Gastrocnemius medialis (tissue), 4 donors: Measurements from ENCODE around the gene PPP2R3B. TPM values are rescaled to one million over a fixed set of nuclear protein-coding genes. Genes with fewer than 3 reads are reported as not detected.

Experiments used
- ATAC-seq, 2 donors: fragments of 150-250 bp; one replicate each; pipeline ENCODE4 v1.9.1; 2016
- DNase-seq, 2 donors: peaks; one replicate each; pipeline ENCODE4 v3.0.0-alpha.2; 2019
- H3K27ac ChIP-seq, 4 donors: fragments of 200-600 bp; sonication (generic); 1 replicate in 1 of 4; 2 replicates in 3 of 4; pipeline ENCODE4 v1.5.1; 2016 to 2018; ENCODE audit warnings: mild to moderate bottlenecking in 2 of 4, moderate library complexity in 1 of 4
- H3K27me3 ChIP-seq, 3 donors: fragments of 200-600 bp; sonication (generic) in 2 of 3; 1 replicate in 1 of 3; 2 replicates in 2 of 3; pipeline versions ENCODE4 v1.5.1 to v1.6.0; 2016 to 2019; ENCODE audit warnings: mild to moderate bottlenecking in 1 of 3, moderate library complexity in 1 of 3
- H3K36me3 ChIP-seq, 2 donors: fragments of 200-600 bp; sonication (generic) in 1 of 2; one replicate each; pipeline ENCODE4 v1.5.1; 2017 to 2018
- H3K4me1 ChIP-seq, 2 donors: fragments of 200-600 bp; sonication (generic) in 1 of 2; one replicate each; pipeline ENCODE4 v1.5.1; 2016 to 2017; ENCODE audit warnings: mild to moderate bottlenecking in 2 of 2
- H3K4me3 ChIP-seq, 4 donors: fragments of 200-600 bp; sonication (generic) in 3 of 4; 1 replicate in 1 of 4; 2 replicates in 3 of 4; pipeline ENCODE4 v1.5.1; 2016 to 2019; ENCODE audit warnings: mild to moderate bottlenecking in 2 of 4
- H3K9me3 ChIP-seq, 3 donors: fragments of 200-600 bp; sonication (generic) in 2 of 3; 1 replicate in 1 of 3; 2 replicates in 2 of 3; pipeline ENCODE4 v1.5.1; 2016 to 2019
- CTCF ChIP-seq, 5 experiments: fragments of 450-650 bp in 3 of 5; fragments of 200-600 bp in 2 of 5; sonication (generic) in 2 of 5; IDR thresholded peaks in 4 of 5; conservative IDR thresholded peaks in 1 of 5; 1 replicate in 4 of 5; 2 replicates in 1 of 5; pipeline ENCODE4 v1.5.1; 2016 to 2019; ENCODE audit warnings: antibody characterized with exemption in 5 of 5, mild to moderate bottlenecking in 3 of 5, moderate library complexity in 3 of 5
- POLR2A ChIP-seq, 2 donors: fragments of 450-650 bp; IDR thresholded peaks; one replicate each; pipeline ENCODE4 v1.6.1; 2017; ENCODE audit warnings: antibody characterized with exemption in 2 of 2, mild to moderate bottlenecking in 2 of 2, moderate library complexity in 2 of 2
- in situ Hi-C, 4 donors: fragments of 200-750 bp; cut with MboI; loops; one replicate each; pipeline versions ENCODE4 v1.15.0 to v1.8.0; 2017; ENCODE audit warnings: low sequenced_read_pairs in 4 of 4
- intact Hi-C: fragments of 100-400 bp; cut with DNase I; formaldehyde crosslinking; loops from one replicate; pipeline ENCODE4 v1.15.1; 2023; ENCODE audit warnings: low total_unique reads
- total RNA-seq, 4 donors: library from RNA; depleted of rRNA; stranded (reverse); fragments of >200 nt; gene quantifications; one replicate each; pipeline versions ENCODE4 v1.1.0 to v1.2.3, GENCODE V29; 2016

Gene PPP2R3B
- total RNA-seq, 4 donors from 2014 or later, result 53.8 to 103 (median 69.4) TPM

GRCh38 chrX:319579-320125 lies 67.1 kb downstream of the PPP2R3B start:
- peak overlapping the region; percentile 83 to 91 (median 86) for H3K27ac ChIP-seq
- peaks cover 0 to 4% (median 2%) of the 10 kb centered on the region in 3 donors for H3K27me3 ChIP-seq
- intact Hi-C loops, result loop anchor here (2.0 to 5.0 kb wide), 2 partner anchors 51 to 68 kb away; partner anchors contain the start of gene PPP2R3B
- in situ Hi-C loops, result loop anchor here in 1 of 4 donors (10.0 kb wide), 1 partner anchor 65 kb away; the partner anchor contains the start of gene PPP2R3B
- DNase-seq, result no peak
- no peak for TF ChIP-seq CTCF (IDR thresholded peaks at IDR 0.05 in 4 of 5, conservative IDR thresholded peaks at IDR 0.05 in 1 of 5)
- no peak for TF ChIP-seq POLR2A (IDR thresholded peaks at IDR 0.05)
- peaks cover 9 to 22% of the 10 kb centered on the region in 2 donors for H3K4me1 ChIP-seq
- peak overlapping the region; percentile 86 to 94 (median 90) for H3K4me3 ChIP-seq
- H3K9me3 ChIP-seq, result no peaks in the 10 kb centered on the region
- H3K36me3 ChIP-seq, result peaks cover 0 to 7% of the 10 kb centered on the region in 2 donors
- ATAC-seq, result no peak

GRCh38 chrX:318739-319578 lies 67.7 kb downstream of the PPP2R3B start, which contains the start of gene GTPBP6:
Gene GTPBP6 (minus strand): TSS chrX:318796. CDS start chrX:318787, 9 bp downstream.
- H3K36me3 ChIP-seq, result peaks cover 0 to 11% of the 10 kb centered on the region in 2 donors
- in situ Hi-C loops (no loop called here), intact Hi-C loops (loop anchor here (2.0 to 5.0 kb wide), 2 partner anchors 52 to 68 kb away; partner anchors contain the start of gene PPP2R3B)
- peaks cover 9 to 22% of the 10 kb centered on the region in 2 donors for H3K4me1 ChIP-seq
- H3K4me3 ChIP-seq, result peak within 1 kb of the TSS; percentile 88 to 94 (median 90)
- peak; percentile 100 for DNase-seq
- H3K27ac ChIP-seq, result peak within 1 kb of the TSS; percentile 91 to 99 (median 99)
- peaks cover 0 to under 1% (median 0%) of the 10 kb centered on the region in 3 donors for H3K27me3 ChIP-seq
- no peaks in the 10 kb centered on the region for H3K9me3 ChIP-seq
- ATAC-seq, result peak; percentile 75 to 83
- TF ChIP-seq POLR2A (IDR thresholded peaks at IDR 0.05) (peak; percentile 65 to 82), CTCF (IDR thresholded peaks at IDR 0.05 in 4 of 5, conservative IDR thresholded peaks at IDR 0.05 in 1 of 5) (peak in 3 of 5 experiments; percentile 17 to 26 (median 21))

- ATAC-seq (peak; percentile 86 to 87), DNase-seq (peak; percentile 99 to 100)
- in situ Hi-C loops (no loop called here), intact Hi-C loops (loop anchor here (2.0 to 5.0 kb wide), 2 partner anchors 53 to 69 kb away; partner anchors contain the start of gene PPP2R3B)
- H3K36me3 ChIP-seq, result peaks cover 0 to 19% of the 10 kb centered on the region in 2 donors
- peak overlapping the region; percentile 91 to 99 (median 99) for H3K27ac ChIP-seq
- no peaks in the 10 kb centered on the region for H3K9me3 ChIP-seq
- TF ChIP-seq POLR2A (IDR thresholded peaks at IDR 0.05) (peak; percentile 88), CTCF (IDR thresholded peaks at IDR 0.05 in 4 of 5, conservative IDR thresholded peaks at IDR 0.05 in 1 of 5) (no peak)
- H3K4me3 ChIP-seq, result peak overlapping the region; percentile 65 to 89 (median 86)
- H3K27me3 ChIP-seq, result no peaks in the 10 kb centered on the region
- peaks cover 9 to 22% of the 10 kb centered on the region in 2 donors for H3K4me1 ChIP-seq
Measured at GRCh38 chrX:318068-318738, 68.5 kb downstream of the PPP2R3B start.

- TF ChIP-seq POLR2A (IDR thresholded peaks at IDR 0.05) (no peak), CTCF (IDR thresholded peaks at IDR 0.05 in 4 of 5, conservative IDR thresholded peaks at IDR 0.05 in 1 of 5) (no peak)
- peaks cover 0 to 25% of the 10 kb centered on the region in 2 donors for H3K36me3 ChIP-seq
- in situ Hi-C loops (no loop called here), intact Hi-C loops (loop anchor here (2.0 to 5.0 kb wide), 2 partner anchors 53 to 70 kb away; partner anchors contain the start of gene PPP2R3B)
- peak overlapping the region; percentile 65 to 89 (median 86) for H3K4me3 ChIP-seq
- DNase-seq, result no peak
- no peaks in the 10 kb centered on the region for H3K9me3 ChIP-seq
- no peaks in the 10 kb centered on the region for H3K27me3 ChIP-seq
- peaks cover 9 to 18% of the 10 kb centered on the region in 2 donors for H3K4me1 ChIP-seq
- ATAC-seq, result no peak
- H3K27ac ChIP-seq, result peak overlapping the region; percentile 91 to 99 (median 99)
Measured at GRCh38 chrX:317424-318067, 69.2 kb downstream of the PPP2R3B start.
